A673 (cell line): ENCODE measurements around the gene USHBP1. TPM values are rescaled to one million over a fixed set of nuclear protein-coding genes. Genes with fewer than 3 reads are reported as not detected.

ENCODE experiments used
- BruUV-seq: library from RNA; stranded (reverse); fragments of 400-500 nt; replicated peaks from 2 replicates; lab custom pipeline; 2021; lab: Mats Ljungman, UMichigan
- CTCF ChIA-PET: fragments of 300-600 bp; sonication (Branson Sonifier 250); formaldehyde crosslinking; loops from one replicate; lab custom pipeline; 2022; ENCODE audit warnings: antibody characterized with exemption; lab: Charles Lee
- POLR2A ChIA-PET: fragments of 300-600 bp; sonication (Branson Sonifier 250); formaldehyde crosslinking; loops from one replicate; lab custom pipeline; 2022; ENCODE audit warnings: antibody characterized with exemption; ENCODE audit not compliant: low non-redundant PET; lab: Charles Lee
- DNase-seq: peaks from one replicate; pipeline ENCODE4 v3.0.0-alpha.2; 2015; ENCODE audit warnings: low spot score
- H3K27ac ChIP-seq: fragments of 200-600 bp; sonication (generic); 2 replicates; pipeline ENCODE4 v1.5.1; 2016; ENCODE audit warnings: mixed run types, low read depth, mild to moderate bottlenecking, mixed read lengths, antibody characterized with exemption, low read length; ENCODE audit not compliant: poor library complexity, severe bottlenecking
- H3K27me3 ChIP-seq: fragments of 200-600 bp; sonication (generic); replicated peaks from 2 replicates; pipeline ENCODE4 v1.6.1; 2017; ENCODE audit warnings: mixed run types, low read depth, mild to moderate bottlenecking, mixed read lengths, antibody characterized with exemption, low read length; ENCODE audit not compliant: insufficient read depth, poor library complexity
- H3K36me3 ChIP-seq: fragments of 200-600 bp; sonication (generic); 2 replicates; pipeline ENCODE4 v1.6.1; 2016; ENCODE audit warnings: mixed run types, mild to moderate bottlenecking, mixed read lengths, antibody characterized with exemption, low read length; ENCODE audit not compliant: insufficient read depth, poor library complexity, severe bottlenecking
- H3K4me1 ChIP-seq: fragments of 200-600 bp; sonication (generic); 2 replicates; pipeline ENCODE4 v1.6.1; 2017; ENCODE audit warnings: mixed run types, mild to moderate bottlenecking, mixed read lengths, antibody characterized with exemption, low read length; ENCODE audit not compliant: insufficient read depth, poor library complexity, severe bottlenecking
- H3K4me3 ChIP-seq: fragments of 200-600 bp; sonication (generic); 2 replicates; pipeline ENCODE4 v1.5.1; 2016; ENCODE audit warnings: low read depth, mixed run types, mild to moderate bottlenecking, mixed read lengths, low read length; ENCODE audit not compliant: poor library complexity, severe bottlenecking
- H3K9me3 ChIP-seq: fragments of 200-600 bp; sonication (generic); 2 replicates; pipeline ENCODE4 v1.6.1; 2016; ENCODE audit warnings: mixed run types, low read depth, mild to moderate bottlenecking, mixed read lengths, antibody characterized with exemption, low read length; ENCODE audit not compliant: poor library complexity, severe bottlenecking
- CTCF ChIP-seq: fragments of 300-800, 200-600 bp; sonication (generic); conservative IDR thresholded peaks from 2 replicates; pipeline ENCODE4 v1.5.1; 2017; ENCODE audit warnings: low read depth, mild to moderate bottlenecking, antibody characterized with exemption, low read length, moderate library complexity, mixed read lengths
- EZH2 ChIP-seq: fragments of 200-600 bp; sonication (generic); IDR thresholded peaks from 2 replicates; pipeline ENCODE4 v1.6.1; 2017; ENCODE audit warnings: borderline replicate concordance, low read depth, mild to moderate bottlenecking, mixed read lengths, antibody characterized with exemption, low read length; ENCODE audit not compliant: poor library complexity, severe bottlenecking
- intact Hi-C: fragments of 100-400 bp; cut with micrococcal nuclease; formaldehyde crosslinking; loops from one replicate; pipeline ENCODE4 v1.10.0; 2022; ENCODE audit not compliant: unreplicated experiment
- total RNA-seq: library from RNA; stranded (reverse); gene quantifications from 2 replicates; pipeline ENCODE4 v1.2.3, GENCODE V29; 2021

The USHBP1 gene
- total RNA-seq, 1 experiment from 2014 or later = not detected

- no peaks in the 10 kb centered on the region for H3K9me3 ChIP-seq
- BruUV-seq = no TSS peak
- CTCF ChIA-PET = interaction anchor here (0.6 kb wide), 2 partner anchors 193 to 528 kb away, joined by 3 to 4 read pairs; no protein-coding TSS in a partner anchor
- no peak for DNase-seq
- intact Hi-C loops = no loop called here
- peaks cover 12% of the 10 kb centered on the region for H3K4me1 ChIP-seq
- H3K27ac ChIP-seq = no peak overlapping the region
- TF ChIP-seq CTCF (no peak), EZH2 (no peak)
- H3K4me3 ChIP-seq = no peak overlapping the region
- no peaks in the 10 kb centered on the region for H3K36me3 ChIP-seq
- H3K27me3 ChIP-seq = no peaks in the 10 kb centered on the region
- POLR2A ChIA-PET = no interaction called here
Measured at GRCh38 chr19:17249887-17250548, 14.5 kb downstream of the USHBP1 start.

- Histone ChIP-seq H3K9me3 (no peaks in the 10 kb centered on the region), H3K4me1 (peaks cover 12% of the 10 kb centered on the region), H3K4me3 (no peak overlapping the region), H3K36me3 (no peaks in the 10 kb centered on the region), H3K27me3 (no peaks in the 10 kb centered on the region), H3K27ac (no peak overlapping the region)
- ChIA-PET POLR2A (no interaction called here), CTCF (no interaction called here)
- no peak for TF ChIP-seq EZH2
- TF ChIP-seq CTCF = no peak
- no TSS peak for BruUV-seq
- DNase-seq = no peak
- intact Hi-C loops = no loop called here
Measured at GRCh38 chr19:17248011-17248776, 16.4 kb downstream of the USHBP1 start.

- H3K36me3 ChIP-seq = no peaks in the 10 kb centered on the region
- no peaks in the 10 kb centered on the region for H3K27me3 ChIP-seq
- DNase-seq = peak; percentile 49
- intact Hi-C loops = no loop called here
- H3K27ac ChIP-seq = peak overlapping the region; percentile 65
- BruUV-seq = no TSS peak
- CTCF ChIA-PET = no interaction called here
- no peaks in the 10 kb centered on the region for H3K9me3 ChIP-seq
- peak overlapping the region; percentile 66 for H3K4me3 ChIP-seq
- no peak for TF ChIP-seq EZH2
- TF ChIP-seq CTCF = no peak
- peaks cover 12% of the 10 kb centered on the region for H3K4me1 ChIP-seq
- POLR2A ChIA-PET = no interaction called here
Measured at GRCh38 chr19:17246681-17247425, 17.7 kb downstream of the USHBP1 start.
